22Rv1 (cell line): Measurements from ENCODE around the gene COL8A1.

Source experiments
- ZFX ChIP-seq: fragments of 450-650 bp; IDR thresholded peaks from 2 replicates; pipeline ENCODE4 v1.6.1; 2017; ENCODE audit warnings: antibody characterized with exemption, borderline replicate concordance
- TF ChIP-seq, protein P1 (sequence below): fragments of 450-650 bp; IDR thresholded peaks from 2 replicates; pipeline ENCODE4 v1.5.1; 2017; ENCODE audit warnings: mild to moderate bottlenecking

- TF ChIP-seq, protein P1, sequence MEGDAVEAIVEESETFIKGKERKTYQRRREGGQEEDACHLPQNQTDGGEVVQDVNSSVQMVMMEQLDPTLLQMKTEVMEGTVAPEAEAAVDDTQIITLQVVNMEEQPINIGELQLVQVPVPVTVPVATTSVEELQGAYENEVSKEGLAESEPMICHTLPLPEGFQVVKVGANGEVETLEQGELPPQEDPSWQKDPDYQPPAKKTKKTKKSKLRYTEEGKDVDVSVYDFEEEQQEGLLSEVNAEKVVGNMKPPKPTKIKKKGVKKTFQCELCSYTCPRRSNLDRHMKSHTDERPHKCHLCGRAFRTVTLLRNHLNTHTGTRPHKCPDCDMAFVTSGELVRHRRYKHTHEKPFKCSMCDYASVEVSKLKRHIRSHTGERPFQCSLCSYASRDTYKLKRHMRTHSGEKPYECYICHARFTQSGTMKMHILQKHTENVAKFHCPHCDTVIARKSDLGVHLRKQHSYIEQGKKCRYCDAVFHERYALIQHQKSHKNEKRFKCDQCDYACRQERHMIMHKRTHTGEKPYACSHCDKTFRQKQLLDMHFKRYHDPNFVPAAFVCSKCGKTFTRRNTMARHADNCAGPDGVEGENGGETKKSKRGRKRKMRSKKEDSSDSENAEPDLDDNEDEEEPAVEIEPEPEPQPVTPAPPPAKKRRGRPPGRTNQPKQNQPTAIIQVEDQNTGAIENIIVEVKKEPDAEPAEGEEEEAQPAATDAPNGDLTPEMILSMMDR: no peak
- TF ChIP-seq ZFX: no peak
Measured at GRCh38 chr3:99757966-99758365, 119.6 kb downstream of the COL8A1 start.
